ENCODE data around the gene BCAS3.

BCAS3 gene

GRCh38 chr17:61150686-61151299 lies 473.1 kb downstream of the BCAS3 start:
- peak; percentile 20 for DNase-seq (ENCODE audit: low read depth)
- H3K4me3 ChIP-seq (ENCODE audit: low read depth, low read length) = no peak overlapping the region
- TF ChIP-seq CTCF (IDR thresholded peaks at IDR 0.05; ENCODE audit: insufficient read depth, low read depth, low read length, missing control alignments) = no peak

- TF ChIP-seq CTCF (IDR thresholded peaks at IDR 0.05; ENCODE audit: insufficient read depth, low read depth, low read length, missing control alignments) = no peak
- no peak for DNase-seq (ENCODE audit: low read depth)
- no peak overlapping the region for H3K4me3 ChIP-seq (ENCODE audit: low read depth, low read length)
Observed at GRCh38 chr17:61152898-61153297, 475.2 kb downstream of the BCAS3 start.

- TF ChIP-seq CTCF (IDR thresholded peaks at IDR 0.05; ENCODE audit: insufficient read depth, low read depth, low read length, missing control alignments) = no peak
- DNase-seq (ENCODE audit: low read depth) = no peak
- no peak overlapping the region for H3K4me3 ChIP-seq (ENCODE audit: low read depth, low read length)
Observed at GRCh38 chr17:61155590-61156237, 478.1 kb downstream of the BCAS3 start.

GRCh38 chr17:61157246-61157886 lies 479.7 kb downstream of the BCAS3 start:
- no peak overlapping the region for H3K4me3 ChIP-seq (ENCODE audit: low read depth, low read length)
- no peak for TF ChIP-seq CTCF (IDR thresholded peaks at IDR 0.05; ENCODE audit: insufficient read depth, low read depth, low read length, missing control alignments)
- DNase-seq (ENCODE audit: low read depth) = no peak

GRCh38 chr17:61158376-61158775 lies 480.7 kb downstream of the BCAS3 start:
- TF ChIP-seq CTCF (IDR thresholded peaks at IDR 0.05; ENCODE audit: insufficient read depth, low read depth, low read length, missing control alignments) = no peak
- H3K4me3 ChIP-seq (ENCODE audit: low read depth, low read length) = no peak overlapping the region
- DNase-seq (ENCODE audit: low read depth) = no peak

GRCh38 chr17:61159221-61159814 lies 481.7 kb downstream of the BCAS3 start:
- DNase-seq (ENCODE audit: low read depth) = peak; percentile 41

More at GRCh38 chr17:61159221-61159814, 481.7 kb downstream of the BCAS3 start:
- H3K4me3 ChIP-seq (ENCODE audit: low read depth, low read length) = no peak overlapping the region
- no peak for TF ChIP-seq CTCF (IDR thresholded peaks at IDR 0.05; ENCODE audit: insufficient read depth, low read depth, low read length, missing control alignments)

Measured in GM12865 (cell line).